Measurements from ENCODE around the gene ANKH. TPM values are rescaled to one million over a fixed set of nuclear protein-coding genes. Genes with fewer than 3 reads are reported as not detected.
A peak's percentile ranks its signal among the peaks of the same experiment; 100 is the strongest.
"Not testable (repeated sequence)": the region's sequence is repeated elsewhere in the genome, so short reads cannot be mapped to it uniquely, and the experiment has no call there.

The ANKH gene
- total RNA-seq, 1 experiment from 2014 or later = 81.4 TPM

DNA sequence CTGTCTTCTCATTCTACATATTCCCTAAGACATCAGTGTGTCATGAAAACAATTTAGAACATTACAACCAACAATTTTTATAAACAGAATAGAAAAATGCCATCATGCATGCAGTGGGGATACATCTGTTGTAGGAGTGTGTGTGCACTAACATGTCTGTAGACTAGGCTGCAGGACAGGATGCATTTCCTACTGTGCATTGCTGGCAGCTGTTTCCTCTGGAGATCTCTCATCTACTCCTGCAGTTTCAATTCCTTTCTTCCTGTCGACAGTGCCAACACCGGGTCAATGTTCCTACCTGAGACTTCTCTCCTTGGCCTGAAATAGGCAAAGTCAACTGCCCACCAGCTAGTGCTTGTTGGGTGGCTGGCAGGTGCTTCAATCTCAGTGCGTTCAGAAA lies 69.8 kb downstream of the ANKH start:
- Histone ChIP-seq H3K4me2 (no peak overlapping the region), H4K20me1 (ENCODE audit: insufficient read depth) (no peaks in the 10 kb centered on the region), H3K27me3 (ENCODE audit: insufficient read depth, low read depth) (no peaks in the 10 kb centered on the region; the same call in 1 of the 2 replicates), H3F3A (ENCODE audit: insufficient read depth, low read depth) (no peaks in the 10 kb centered on the region), H3K9me2 (ENCODE audit: insufficient read depth) (no peaks in the 10 kb centered on the region), H3K4me1 (replicated peaks; ENCODE audit: insufficient read depth) (no peaks in the 10 kb centered on the region), H2AFZ (no peak overlapping the region), H3K4me3 (no peak overlapping the region), H3K36me3 (ENCODE audit: low read depth) (no peaks in the 10 kb centered on the region), H3K79me2 (ENCODE audit: low read depth) (no peaks in the 10 kb centered on the region), H3K27ac (no peak overlapping the region), H3K9me3 (ENCODE audit: insufficient read depth, low read depth) (no peaks in the 10 kb centered on the region)
- DNase-seq = peak in 1 of 2 experiments; percentile 26
- intact Hi-C loops (cut with micrococcal nuclease; ENCODE audit: unreplicated experiment) = loop anchor here (5.0 kb wide), 1 partner anchor 156 kb away; no protein-coding TSS in a partner anchor
- POLR2A ChIA-PET (ENCODE audit: unreplicated experiment) = interaction anchor here (0.6 kb wide), 1 partner anchor 26 kb away, joined by 3 read pairs; no protein-coding TSS in a partner anchor
- CTCF ChIA-PET = interaction anchor here (0.5 kb wide), 2 partner anchors 70 to 100 kb away, joined by 3 to 5 read pairs; partner anchors contain the start of gene ANKH
- no peak for TF ChIP-seq EZH2 (IDR thresholded peaks at IDR 0.05; ENCODE audit: low read depth)
- TF ChIP-seq, protein P1, sequence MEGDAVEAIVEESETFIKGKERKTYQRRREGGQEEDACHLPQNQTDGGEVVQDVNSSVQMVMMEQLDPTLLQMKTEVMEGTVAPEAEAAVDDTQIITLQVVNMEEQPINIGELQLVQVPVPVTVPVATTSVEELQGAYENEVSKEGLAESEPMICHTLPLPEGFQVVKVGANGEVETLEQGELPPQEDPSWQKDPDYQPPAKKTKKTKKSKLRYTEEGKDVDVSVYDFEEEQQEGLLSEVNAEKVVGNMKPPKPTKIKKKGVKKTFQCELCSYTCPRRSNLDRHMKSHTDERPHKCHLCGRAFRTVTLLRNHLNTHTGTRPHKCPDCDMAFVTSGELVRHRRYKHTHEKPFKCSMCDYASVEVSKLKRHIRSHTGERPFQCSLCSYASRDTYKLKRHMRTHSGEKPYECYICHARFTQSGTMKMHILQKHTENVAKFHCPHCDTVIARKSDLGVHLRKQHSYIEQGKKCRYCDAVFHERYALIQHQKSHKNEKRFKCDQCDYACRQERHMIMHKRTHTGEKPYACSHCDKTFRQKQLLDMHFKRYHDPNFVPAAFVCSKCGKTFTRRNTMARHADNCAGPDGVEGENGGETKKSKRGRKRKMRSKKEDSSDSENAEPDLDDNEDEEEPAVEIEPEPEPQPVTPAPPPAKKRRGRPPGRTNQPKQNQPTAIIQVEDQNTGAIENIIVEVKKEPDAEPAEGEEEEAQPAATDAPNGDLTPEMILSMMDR (conservative IDR thresholded peaks at IDR 0.05) = no peak
- BruUV-seq (replicated peaks) = no TSS peak

GRCh38 chr5:14797385-14797784 lies 74.2 kb downstream of the ANKH start:
- H4K20me1 ChIP-seq (ENCODE audit: insufficient read depth); H3K27me3 ChIP-seq (ENCODE audit: insufficient read depth, low read depth); H3K79me2 ChIP-seq (ENCODE audit: low read depth); H3K4me3 ChIP-seq; BruUV-seq (replicated peaks); intact Hi-C loops (cut with micrococcal nuclease; ENCODE audit: unreplicated experiment); H2AFZ ChIP-seq; CTCF ChIA-PET; H3F3A ChIP-seq (ENCODE audit: insufficient read depth, low read depth); DNase-seq; POLR2A ChIA-PET (ENCODE audit: unreplicated experiment); H3K27ac ChIP-seq; H3K4me1 ChIP-seq (replicated peaks; ENCODE audit: insufficient read depth); H3K9me3 ChIP-seq (ENCODE audit: insufficient read depth, low read depth); H3K4me2 ChIP-seq; H3K9me2 ChIP-seq (ENCODE audit: insufficient read depth); H3K36me3 ChIP-seq (ENCODE audit: low read depth): not testable (repeated sequence)

DNA sequence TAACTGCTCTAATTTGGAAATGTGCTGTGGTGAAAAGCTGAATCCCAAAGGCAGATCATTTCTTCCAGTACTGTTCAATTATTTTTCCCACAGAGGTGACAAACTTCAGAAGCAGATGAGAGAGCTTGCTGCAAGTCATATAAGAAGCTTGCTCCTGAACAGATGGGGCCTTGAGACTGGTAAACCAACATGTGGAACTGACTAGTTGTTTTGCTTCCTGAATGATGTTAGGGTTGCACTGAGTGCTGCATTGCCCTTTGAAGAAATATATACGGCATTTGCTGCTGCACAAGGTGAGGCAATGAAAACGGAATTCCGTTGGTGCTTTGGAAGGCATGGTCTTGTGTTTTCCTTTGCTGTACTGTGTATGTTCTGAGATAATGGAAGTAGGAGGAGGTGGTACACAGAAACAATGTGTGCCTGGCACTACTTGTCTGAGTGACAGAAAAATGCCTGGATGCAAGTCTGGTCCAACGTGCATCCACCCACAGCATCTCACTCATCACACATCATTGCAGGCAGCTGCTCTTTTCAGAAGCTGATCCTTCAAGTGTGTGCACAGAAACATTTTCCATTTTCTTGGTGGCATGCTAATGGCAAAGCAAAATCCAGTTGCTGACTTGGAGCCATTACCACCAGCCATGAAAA lies 76.9 kb downstream of the ANKH start:
- H3K9me2 ChIP-seq (ENCODE audit: insufficient read depth) = no peaks in the 10 kb centered on the region
- H3K4me3 ChIP-seq = no peak overlapping the region
- no peaks in the 10 kb centered on the region; the same call in none of the 2 replicates for H3K27me3 ChIP-seq (ENCODE audit: insufficient read depth, low read depth)
- no peaks in the 10 kb centered on the region for H3K9me3 ChIP-seq (ENCODE audit: insufficient read depth, low read depth)
- H3F3A ChIP-seq (ENCODE audit: insufficient read depth, low read depth) = no peaks in the 10 kb centered on the region
- H3K79me2 ChIP-seq (ENCODE audit: low read depth) = no peaks in the 10 kb centered on the region
- ChIA-PET CTCF (no interaction called here), POLR2A (ENCODE audit: unreplicated experiment) (no interaction called here)
- TF ChIP-seq, protein P1 (conservative IDR thresholded peaks at IDR 0.05) = no peak
- TF ChIP-seq EZH2 (IDR thresholded peaks at IDR 0.05; ENCODE audit: low read depth) = no peak
- BruUV-seq (replicated peaks) = no TSS peak
- intact Hi-C loops (cut with micrococcal nuclease; ENCODE audit: unreplicated experiment) = no loop called here
- no peak overlapping the region for H2AFZ ChIP-seq
- no peak for DNase-seq
- H3K4me1 ChIP-seq (replicated peaks; ENCODE audit: insufficient read depth) = no peaks in the 10 kb centered on the region
- H4K20me1 ChIP-seq (ENCODE audit: insufficient read depth) = no peaks in the 10 kb centered on the region
- no peak overlapping the region for H3K27ac ChIP-seq
- no peak overlapping the region for H3K4me2 ChIP-seq
- no peaks in the 10 kb centered on the region for H3K36me3 ChIP-seq (ENCODE audit: low read depth)

DNA sequence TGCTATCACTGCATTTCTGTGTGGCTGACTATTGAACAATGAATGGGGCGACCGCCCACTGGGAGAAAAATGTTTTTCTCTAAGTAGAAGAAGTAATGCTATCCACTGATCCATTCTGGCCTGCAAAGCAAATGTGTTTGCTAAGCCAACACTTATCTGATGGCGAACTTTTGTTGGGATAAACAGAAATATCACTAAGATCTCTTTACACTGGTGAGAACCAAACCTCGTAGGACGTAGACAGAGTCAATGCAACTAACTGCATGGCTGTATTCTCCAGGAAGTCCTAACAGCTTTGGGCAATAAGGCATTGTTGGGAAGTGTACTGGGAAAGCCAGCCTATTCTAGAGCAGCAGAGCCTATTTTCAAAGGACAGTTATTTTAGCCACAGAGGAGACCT lies 77.7 kb downstream of the ANKH start:
- no peaks in the 10 kb centered on the region for H3K9me2 ChIP-seq (ENCODE audit: insufficient read depth)
- no peaks in the 10 kb centered on the region for H3K79me2 ChIP-seq (ENCODE audit: low read depth)
- H3K4me2 ChIP-seq = no peak overlapping the region
- CTCF ChIA-PET = no interaction called here
- H3F3A ChIP-seq (ENCODE audit: insufficient read depth, low read depth) = no peaks in the 10 kb centered on the region
- POLR2A ChIA-PET (ENCODE audit: unreplicated experiment) = no interaction called here
- H3K36me3 ChIP-seq (ENCODE audit: low read depth) = no peaks in the 10 kb centered on the region
- TF ChIP-seq, protein P1 (conservative IDR thresholded peaks at IDR 0.05) = no peak
- no peak for TF ChIP-seq EZH2 (IDR thresholded peaks at IDR 0.05; ENCODE audit: low read depth)
- no peak overlapping the region for H3K27ac ChIP-seq
- no peaks in the 10 kb centered on the region for H3K4me1 ChIP-seq (replicated peaks; ENCODE audit: insufficient read depth)
- intact Hi-C loops (cut with micrococcal nuclease; ENCODE audit: unreplicated experiment) = no loop called here
- no peaks in the 10 kb centered on the region for H4K20me1 ChIP-seq (ENCODE audit: insufficient read depth)
- H3K9me3 ChIP-seq (ENCODE audit: insufficient read depth, low read depth) = no peaks in the 10 kb centered on the region
- no TSS peak for BruUV-seq (replicated peaks)
- no peak for DNase-seq
- no peak overlapping the region for H2AFZ ChIP-seq
- H3K27me3 ChIP-seq (ENCODE audit: insufficient read depth, low read depth) = no peaks in the 10 kb centered on the region; the same call in 1 of the 2 replicates
- no peak overlapping the region for H3K4me3 ChIP-seq
